Measurements from ENCODE around the gene ERC2. TPM values are rescaled to one million over a fixed set of nuclear protein-coding genes. Genes with fewer than 3 reads are reported as not detected.

ERC2 gene
- total RNA-seq, 1 experiment from 2014 or later: 0.90 TPM

DNA sequence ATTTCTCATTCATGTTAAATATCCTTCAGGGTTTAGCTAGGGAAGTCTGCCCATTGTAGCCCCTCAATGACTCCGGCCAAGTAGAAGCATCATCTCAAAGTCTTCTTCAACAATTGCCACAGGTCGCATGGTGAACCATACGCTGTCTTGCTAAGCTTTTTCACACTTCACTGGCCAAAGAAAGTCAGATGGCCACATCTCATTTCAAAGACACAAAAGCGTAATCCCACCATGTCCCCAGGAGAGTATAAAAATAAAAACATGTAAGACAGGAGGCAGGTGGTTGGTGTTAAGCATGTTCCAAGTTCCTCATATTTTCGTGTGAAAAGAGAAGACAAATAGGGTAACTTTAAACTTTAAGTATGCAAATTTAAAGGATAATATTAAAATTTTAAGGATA is 147.4 kb downstream of the ERC2 start:
- no peaks in the 10 kb centered on the region for H3K36me3 ChIP-seq (ENCODE audit: insufficient read depth, low read length, poor library complexity, severe bottlenecking)
- intact Hi-C loops (cut with micrococcal nuclease; ENCODE audit: unreplicated experiment): no loop called here
- no TSS peak for BruUV-seq (replicated peaks)
- no peak overlapping the region for H3K4me3 ChIP-seq (ENCODE audit: low read depth, low read length, poor library complexity, severe bottlenecking)
- ChIA-PET CTCF (no interaction called here), POLR2A (ENCODE audit: low non-redundant PET) (no interaction called here)
- H3K27me3 ChIP-seq (replicated peaks; ENCODE audit: insufficient read depth, low read depth, low read length, poor library complexity): no peaks in the 10 kb centered on the region
- no peaks in the 10 kb centered on the region for H3K9me3 ChIP-seq (ENCODE audit: low read depth, low read length, poor library complexity, severe bottlenecking)
- H3K4me1 ChIP-seq (ENCODE audit: insufficient read depth, low read length, poor library complexity, severe bottlenecking): no peaks in the 10 kb centered on the region
- no peak for DNase-seq (ENCODE audit: low spot score)
- H3K27ac ChIP-seq (ENCODE audit: low read depth, low read length, poor library complexity, severe bottlenecking): no peak overlapping the region
- TF ChIP-seq, protein P1, sequence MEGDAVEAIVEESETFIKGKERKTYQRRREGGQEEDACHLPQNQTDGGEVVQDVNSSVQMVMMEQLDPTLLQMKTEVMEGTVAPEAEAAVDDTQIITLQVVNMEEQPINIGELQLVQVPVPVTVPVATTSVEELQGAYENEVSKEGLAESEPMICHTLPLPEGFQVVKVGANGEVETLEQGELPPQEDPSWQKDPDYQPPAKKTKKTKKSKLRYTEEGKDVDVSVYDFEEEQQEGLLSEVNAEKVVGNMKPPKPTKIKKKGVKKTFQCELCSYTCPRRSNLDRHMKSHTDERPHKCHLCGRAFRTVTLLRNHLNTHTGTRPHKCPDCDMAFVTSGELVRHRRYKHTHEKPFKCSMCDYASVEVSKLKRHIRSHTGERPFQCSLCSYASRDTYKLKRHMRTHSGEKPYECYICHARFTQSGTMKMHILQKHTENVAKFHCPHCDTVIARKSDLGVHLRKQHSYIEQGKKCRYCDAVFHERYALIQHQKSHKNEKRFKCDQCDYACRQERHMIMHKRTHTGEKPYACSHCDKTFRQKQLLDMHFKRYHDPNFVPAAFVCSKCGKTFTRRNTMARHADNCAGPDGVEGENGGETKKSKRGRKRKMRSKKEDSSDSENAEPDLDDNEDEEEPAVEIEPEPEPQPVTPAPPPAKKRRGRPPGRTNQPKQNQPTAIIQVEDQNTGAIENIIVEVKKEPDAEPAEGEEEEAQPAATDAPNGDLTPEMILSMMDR (conservative IDR thresholded peaks at IDR 0.05; ENCODE audit: low read depth, low read length): no peak

DNA sequence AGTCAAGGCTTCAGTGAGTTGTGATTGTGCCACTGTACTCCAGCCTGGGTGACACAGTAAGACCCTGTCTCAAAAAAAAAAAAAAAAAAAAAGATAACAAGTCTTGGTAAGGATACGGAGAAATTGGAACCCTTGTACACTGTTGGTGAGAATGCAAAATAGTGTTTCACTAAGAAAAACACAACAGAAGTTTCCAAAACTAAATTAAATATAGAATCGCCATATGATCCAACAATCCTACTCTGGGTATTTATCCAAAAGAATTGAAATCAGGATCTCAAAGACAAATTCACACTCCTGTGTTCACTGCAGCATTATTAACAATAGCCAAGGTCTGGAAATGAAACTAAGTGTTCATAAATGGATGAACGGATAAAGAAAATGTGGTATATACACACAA is 149.4 kb downstream of the ERC2 start:
- no peak overlapping the region for H3K27ac ChIP-seq (ENCODE audit: low read depth, low read length, poor library complexity, severe bottlenecking)
- no peak for DNase-seq (ENCODE audit: low spot score)
- intact Hi-C loops (cut with micrococcal nuclease; ENCODE audit: unreplicated experiment): no loop called here
- H3K9me3 ChIP-seq (ENCODE audit: low read depth, low read length, poor library complexity, severe bottlenecking): no peaks in the 10 kb centered on the region
- no peak overlapping the region for H3K4me3 ChIP-seq (ENCODE audit: low read depth, low read length, poor library complexity, severe bottlenecking)
- CTCF ChIA-PET: no interaction called here
- POLR2A ChIA-PET (ENCODE audit: low non-redundant PET): no interaction called here
- no TSS peak for BruUV-seq (replicated peaks)
- H3K36me3 ChIP-seq (ENCODE audit: insufficient read depth, low read length, poor library complexity, severe bottlenecking): no peaks in the 10 kb centered on the region
- H3K4me1 ChIP-seq (ENCODE audit: insufficient read depth, low read length, poor library complexity, severe bottlenecking): no peaks in the 10 kb centered on the region
- no peaks in the 10 kb centered on the region for H3K27me3 ChIP-seq (replicated peaks; ENCODE audit: insufficient read depth, low read depth, low read length, poor library complexity)
- TF ChIP-seq, protein P1 (conservative IDR thresholded peaks at IDR 0.05; ENCODE audit: low read depth, low read length): no peak
- no peak for TF ChIP-seq EZH2 (IDR thresholded peaks at IDR 0.05; ENCODE audit: borderline replicate concordance, low read depth, low read length, poor library complexity, severe bottlenecking)

DNA sequence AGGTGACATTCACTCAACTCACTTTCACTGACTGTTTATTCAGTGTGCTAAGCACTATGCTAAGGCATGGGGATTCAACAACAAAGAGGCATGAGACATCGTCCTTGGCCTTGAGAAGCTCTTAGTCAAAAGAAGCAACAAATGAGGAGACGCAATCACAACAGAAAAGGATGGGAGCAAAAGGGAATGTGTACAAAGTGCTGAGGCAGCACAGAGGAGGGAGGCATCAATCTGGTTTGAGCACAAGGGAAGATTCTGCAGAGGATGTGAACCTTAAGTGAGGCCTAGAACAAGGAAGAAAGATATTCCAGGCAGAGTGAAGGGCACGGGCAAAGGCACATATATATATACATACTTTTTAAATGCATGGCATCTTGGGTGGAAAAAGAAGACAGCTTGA is 151.3 kb downstream of the ERC2 start:
- no peak overlapping the region for H3K27ac ChIP-seq (ENCODE audit: low read depth, low read length, poor library complexity, severe bottlenecking)
- no TSS peak for BruUV-seq (replicated peaks)
- intact Hi-C loops (cut with micrococcal nuclease; ENCODE audit: unreplicated experiment): no loop called here
- no peaks in the 10 kb centered on the region for H3K4me1 ChIP-seq (ENCODE audit: insufficient read depth, low read length, poor library complexity, severe bottlenecking)
- TF ChIP-seq EZH2 (IDR thresholded peaks at IDR 0.05; ENCODE audit: borderline replicate concordance, low read depth, low read length, poor library complexity, severe bottlenecking): no peak
- TF ChIP-seq, protein P1 (conservative IDR thresholded peaks at IDR 0.05; ENCODE audit: low read depth, low read length): no peak
- no peak for DNase-seq (ENCODE audit: low spot score)
- no peaks in the 10 kb centered on the region for H3K9me3 ChIP-seq (ENCODE audit: low read depth, low read length, poor library complexity, severe bottlenecking)
- ChIA-PET POLR2A (ENCODE audit: low non-redundant PET) (no interaction called here), CTCF (no interaction called here)
- H3K27me3 ChIP-seq (replicated peaks; ENCODE audit: insufficient read depth, low read depth, low read length, poor library complexity): no peaks in the 10 kb centered on the region
- no peak overlapping the region for H3K4me3 ChIP-seq (ENCODE audit: low read depth, low read length, poor library complexity, severe bottlenecking)
- no peaks in the 10 kb centered on the region for H3K36me3 ChIP-seq (ENCODE audit: insufficient read depth, low read length, poor library complexity, severe bottlenecking)

Data from A673 (cell line).